Measurements from ENCODE around the gene NCBP2L.

- no peak for TF ChIP-seq EZH2 (IDR thresholded peaks at IDR 0.05; ENCODE audit: low read length)
- no peak for TF ChIP-seq CTCF (optimal IDR thresholded peaks at IDR 0.05 in 1 of 3, IDR thresholded peaks at IDR 0.05 in 1 of 3, conservative IDR thresholded peaks at IDR 0.05 in 1 of 3; ENCODE audit: extremely low read depth in 1 of 3, insufficient read depth in 2 of 3, low read length in 3 of 3)
Measured at GRCh38 chrX:107834275-107835201, 57.0 kb downstream of the NCBP2L start.

Measured in keratinocyte (primary cell).